Measurements from ENCODE around the gene SSRP1.

- TF ChIP-seq POLR2AphosphoS5 (IDR thresholded peaks at IDR 0.05; ENCODE audit: low read depth, low read length) (no peak), POLR2A (IDR thresholded peaks at IDR 0.05; ENCODE audit: low read depth, low read length) (no peak), SPI1 (IDR thresholded peaks at IDR 0.05; ENCODE audit: low read depth, low read length) (no peak), TAF1 (IDR thresholded peaks at IDR 0.05; ENCODE audit: low read depth, low read length) (no peak), POU2F2 (IDR thresholded peaks at IDR 0.05; ENCODE audit: low read depth, low read length) (no peak)
Measured at GRCh38 chr11:57276971-57277675, 58.6 kb downstream of the SSRP1 start.

All from GM12891 (cell line).